ENCODE data around the gene SLCO1C1.

GRCh38 chr12:20657496-20657895 lies 37.6 kb upstream of the SLCO1C1 start:
- TF ChIP-seq ZNF391 (tag by site-specific recombination; IDR thresholded peaks at IDR 0.05; ENCODE audit: borderline replicate concordance, low read depth) (no peak), ZNF639 (tag by site-specific recombination; IDR thresholded peaks at IDR 0.05) (no peak)
